Measurements from ENCODE around the gene EVPL.
A peak's percentile ranks its signal among the peaks of the same experiment; 100 is the strongest.

EVPL gene

GRCh38 chr17:76014925-76015261 is 12.2 kb downstream of the EVPL start:
- DNase-seq, result no peak

DNA sequence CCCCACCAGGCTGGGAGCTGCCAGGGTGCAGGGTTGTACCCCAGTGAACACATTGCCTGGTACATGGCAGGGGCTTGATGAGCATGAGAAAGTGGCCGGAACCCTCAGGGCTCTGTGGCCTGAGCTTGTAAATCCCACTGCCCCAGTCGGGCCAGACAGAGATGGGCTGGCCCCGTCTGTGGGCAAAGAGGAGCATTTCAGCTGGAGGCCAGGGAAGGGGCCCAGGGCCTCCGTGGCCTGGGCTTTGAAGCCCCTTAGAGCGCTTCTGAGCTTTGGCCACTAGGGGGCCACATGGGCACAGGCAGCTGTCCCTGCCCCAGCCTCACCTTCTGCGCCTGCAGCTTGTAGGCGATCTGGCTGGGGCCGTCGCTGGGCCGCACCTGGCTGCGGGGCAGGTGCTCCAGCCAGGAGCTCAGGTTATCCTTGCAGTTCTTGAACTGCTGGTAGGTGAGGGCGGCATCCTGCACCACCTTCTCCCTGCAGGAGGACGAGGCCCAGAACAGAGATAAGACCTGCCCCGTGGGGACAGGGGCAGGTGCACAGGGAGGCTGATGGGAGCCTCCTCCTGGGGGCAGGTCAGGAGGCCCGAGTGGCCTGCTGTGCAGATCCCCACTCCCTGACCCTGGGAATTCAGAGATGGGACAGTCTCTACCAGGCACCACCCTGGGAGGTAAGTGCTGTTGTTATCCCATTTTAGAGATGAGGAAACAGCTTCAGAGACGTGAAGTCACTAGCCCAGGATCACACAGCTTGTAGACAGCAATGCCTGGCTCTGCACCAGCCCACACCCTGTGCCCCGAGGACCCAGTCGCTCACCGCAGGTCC is 12.8 kb downstream of the EVPL start:
- peak; percentile 78 for DNase-seq

- no peak for DNase-seq
These were observed 13.7 kb downstream of the EVPL start for GRCh38 chr17:76013377-76013932.

- no peak for DNase-seq
These were observed 15.2 kb downstream of the EVPL start for GRCh38 chr17:76011951-76012350.

GRCh38 chr17:76009969-76010661 is 17.0 kb downstream of the EVPL start:
- no peak for DNase-seq

GRCh38 chr17:76009447-76009846 is 17.7 kb downstream of the EVPL start:
- no peak for DNase-seq

- DNase-seq, result no peak
These were observed 18.3 kb downstream of the EVPL start for GRCh38 chr17:76008630-76009425.

GRCh38 chr17:76008208-76008607 is 18.9 kb downstream of the EVPL start:
- DNase-seq, result no peak

DNA sequence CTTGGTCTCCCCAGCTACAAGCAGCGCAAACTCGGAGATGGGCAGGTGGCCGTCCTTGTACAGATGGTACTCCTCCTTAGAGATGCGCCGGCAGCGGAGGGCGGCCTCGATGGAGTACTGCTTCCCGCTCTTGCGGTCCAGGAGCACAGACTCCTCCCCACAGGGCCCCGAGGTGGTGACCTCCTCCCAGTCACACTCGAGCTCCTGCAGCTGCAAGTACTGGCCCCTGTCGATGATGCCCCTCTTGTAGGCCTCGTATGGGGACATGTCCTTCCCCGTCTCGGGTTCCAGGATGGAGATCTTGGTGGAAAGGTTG is 19.3 kb downstream of the EVPL start:
- DNase-seq, result no peak

DNA sequence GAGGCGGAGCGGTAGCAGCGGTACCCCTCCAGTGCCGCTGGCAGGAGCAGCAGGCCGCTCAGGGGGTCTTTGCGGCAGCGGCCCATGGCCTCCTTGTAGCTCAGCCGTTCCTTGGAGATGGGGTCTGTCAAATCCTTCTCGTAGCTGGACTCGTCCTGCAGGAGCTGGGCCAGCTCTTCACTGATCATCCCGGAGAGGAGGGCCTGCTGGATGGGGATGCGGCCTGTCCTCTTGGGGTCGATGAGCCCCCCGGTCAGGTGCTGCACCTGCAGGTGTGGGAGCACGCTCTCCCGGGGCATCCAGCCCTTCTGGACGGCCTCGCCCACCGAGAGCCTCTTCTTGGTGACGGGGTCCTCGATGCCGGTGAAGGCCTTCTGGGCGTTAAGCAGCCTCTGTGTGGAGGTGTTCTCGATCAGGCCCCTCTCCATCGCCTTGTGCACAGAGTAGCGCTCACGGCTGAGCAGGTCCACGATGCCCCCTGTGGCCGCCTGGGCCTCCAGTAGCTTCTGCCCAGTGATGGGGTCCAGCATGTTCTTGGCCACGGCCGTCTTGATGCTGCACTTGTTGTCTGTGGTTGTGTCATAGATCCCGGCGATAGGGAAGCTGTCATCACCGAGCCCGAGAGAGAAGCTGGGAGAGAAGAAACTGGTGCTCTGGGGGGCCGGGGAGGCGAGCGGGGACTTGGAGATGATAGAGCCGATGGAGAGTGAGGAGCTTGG is 19.8 kb downstream of the EVPL start:
- DNase-seq, result no peak

DNA sequence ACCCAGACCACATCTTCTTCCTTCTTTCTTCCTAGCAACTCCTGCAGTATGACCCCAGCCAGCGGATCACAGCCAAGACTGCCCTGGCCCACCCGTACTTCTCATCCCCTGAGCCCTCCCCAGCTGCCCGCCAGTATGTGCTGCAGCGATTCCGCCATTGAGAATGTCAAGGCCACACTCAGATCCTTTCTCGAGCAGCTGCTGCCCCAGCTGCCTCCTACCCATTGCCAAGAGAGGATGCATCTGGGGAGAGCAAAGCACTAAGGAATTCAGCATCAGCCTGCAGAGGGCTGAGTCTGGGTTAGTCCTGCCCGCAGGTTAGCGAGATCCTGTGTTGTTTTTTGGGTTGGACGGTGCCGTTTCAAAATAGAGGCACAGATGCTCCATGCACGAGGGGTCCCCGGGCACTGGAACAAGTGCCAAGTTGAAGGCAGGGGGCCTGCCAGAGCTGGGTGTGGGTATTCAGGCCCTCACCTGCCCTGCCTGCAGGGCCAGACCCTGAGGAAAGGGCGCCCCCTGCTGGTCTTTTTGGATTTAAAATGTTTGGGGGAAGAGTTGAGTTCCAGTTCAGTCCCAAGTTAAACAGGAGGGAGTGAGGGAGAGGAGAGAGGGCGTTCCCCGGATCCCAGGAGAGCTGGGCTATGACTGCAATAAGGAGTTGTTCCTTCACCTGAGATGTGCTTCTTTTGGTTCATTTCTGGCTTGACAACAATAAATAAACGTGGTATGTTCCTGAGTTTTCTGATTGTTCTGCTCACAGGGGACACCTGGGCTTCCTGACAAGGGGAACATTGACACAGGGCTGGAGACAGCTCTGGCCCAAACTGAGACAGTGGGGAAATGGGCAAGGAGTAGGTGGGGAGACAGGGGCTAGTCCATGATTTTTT is 21.6 kb downstream of the EVPL start:
- peak; percentile 79 for DNase-seq

DNA sequence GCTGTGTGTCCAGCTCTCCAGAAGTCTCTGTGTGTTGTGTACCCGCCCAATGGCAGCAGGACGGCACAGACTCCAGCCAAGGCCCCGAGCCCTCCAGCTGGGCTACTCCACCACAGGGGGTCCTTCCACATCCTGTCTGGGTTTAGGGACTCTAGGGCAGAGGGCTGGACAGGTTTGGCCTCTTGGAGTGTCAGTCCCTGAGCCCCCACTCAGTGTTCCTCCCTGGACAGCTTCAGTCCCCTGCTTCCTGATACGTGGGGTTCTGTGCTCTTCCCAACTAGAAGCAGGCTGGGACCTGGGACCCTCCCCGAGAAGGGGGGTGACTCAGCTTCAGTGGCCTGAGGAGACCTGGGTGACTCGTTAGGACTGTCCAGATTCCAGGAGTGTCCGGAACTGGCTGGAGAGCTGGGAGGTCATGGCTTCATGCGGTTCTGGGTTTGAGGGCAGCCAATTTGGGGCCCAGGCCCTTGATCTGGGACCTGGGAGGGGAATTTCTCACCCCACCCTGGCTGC is 22.3 kb downstream of the EVPL start:
- DNase-seq, result no peak

- no peak for DNase-seq
These were observed 23.2 kb downstream of the EVPL start for GRCh38 chr17:76003915-76004314.

- no peak for DNase-seq
These were observed 25.0 kb downstream of the EVPL start for GRCh38 chr17:76002100-76002499.

DNA sequence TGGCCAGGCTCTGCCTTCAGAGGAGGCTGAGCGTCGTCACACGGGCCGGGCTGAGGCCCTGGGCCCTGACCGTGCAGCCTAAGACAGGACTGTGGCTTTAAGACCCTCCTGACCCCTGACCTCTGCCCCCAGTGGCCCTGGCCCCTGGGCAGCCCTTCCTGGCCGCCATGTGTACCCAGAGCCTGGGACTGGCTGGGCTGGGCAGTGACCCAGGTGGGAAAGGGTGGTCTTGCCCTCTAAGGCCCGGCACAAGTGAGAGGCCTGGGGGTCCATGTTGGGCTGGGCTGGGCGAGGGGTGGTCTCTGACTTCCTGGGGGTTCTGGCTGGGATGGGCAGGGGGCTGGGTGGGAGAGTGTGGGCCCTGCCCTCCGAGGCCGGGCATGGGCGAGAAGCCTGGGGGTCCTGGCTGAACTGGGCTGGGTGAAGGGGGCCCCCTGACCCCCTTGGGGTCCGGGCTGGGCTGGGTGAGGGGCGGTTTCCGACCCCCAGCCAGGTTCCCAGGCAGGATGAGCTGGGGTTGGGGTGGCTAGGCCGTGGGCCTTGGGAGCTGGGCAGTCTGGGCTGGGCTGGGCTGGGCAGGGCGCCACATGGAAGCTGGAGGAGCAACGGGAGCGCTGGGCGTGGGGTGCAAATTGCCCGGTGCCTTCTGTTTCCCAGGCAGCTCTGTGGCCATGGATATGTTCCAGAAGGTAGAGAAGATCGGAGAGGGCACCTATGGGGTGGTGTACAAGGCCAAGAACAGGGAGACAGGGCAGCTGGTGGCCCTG is 26.2 kb downstream of the EVPL start, which contains the start of gene CDK3:
CDK3 (plus strand) TSS at position 101 of the 767 bp plus-strand sequence; CDS start at position 672, 571 bp downstream.
- no peak for DNase-seq

DNA sequence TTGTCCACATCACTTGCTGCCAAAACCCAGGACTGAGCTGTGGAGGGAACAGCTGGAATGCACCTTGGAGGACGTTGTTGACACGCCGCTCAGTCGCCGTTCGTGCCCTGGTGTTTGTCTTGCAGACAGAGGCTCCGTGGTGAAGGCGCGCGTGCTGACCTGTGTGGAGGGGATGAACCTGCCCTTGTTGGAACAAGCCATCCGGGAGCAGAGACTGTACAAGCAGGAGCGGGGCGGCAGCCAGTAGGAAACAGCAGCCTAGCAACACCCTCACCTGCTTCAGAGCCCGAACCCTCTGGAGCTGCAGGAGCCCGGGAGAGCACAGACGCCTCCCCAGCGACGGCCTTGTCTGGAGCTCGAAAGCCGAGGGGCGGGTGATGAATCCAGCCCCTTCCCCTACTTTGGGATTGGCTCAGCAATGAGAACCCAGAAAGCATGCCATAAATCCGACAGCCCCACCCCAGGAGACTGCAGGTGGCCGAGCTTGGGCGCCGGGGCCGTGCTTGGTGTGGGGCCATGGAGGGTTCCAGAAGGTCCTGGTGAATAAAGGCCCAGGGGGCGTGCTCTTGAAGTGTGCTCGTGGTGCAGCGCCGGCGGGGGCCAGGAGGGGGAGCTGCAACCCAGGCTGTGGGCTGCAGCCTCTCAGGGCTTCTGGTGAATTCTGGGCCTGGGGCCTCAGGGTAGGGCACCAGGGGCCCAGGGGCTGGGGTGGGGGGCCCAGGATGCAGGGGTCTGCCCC is 26.9 kb downstream of the EVPL start:
- DNase-seq, result peak; percentile 70

GRCh38 chr17:75998327-75998795 is 28.7 kb downstream of the EVPL start:
- DNase-seq, result no peak

- DNase-seq, result peak; percentile 26
These were observed 30.2 kb downstream of the EVPL start for GRCh38 chr17:75996665-75997590.

Data from stimulated activated CD4-positive, alpha-beta T cell treated with anti-CD3 and anti-CD28 coated beads, Interleukin-4, amount 100 ng/mL, for 1 hour (primary cell).